Esophagus squamous epithelium (tissue), 4 donors: Measurements from ENCODE around the gene GRIN3B.

ENCODE experiments used
- POLR2A ChIP-seq, 4 donors: fragments of 450-650 bp; IDR thresholded peaks; one replicate each; pipeline ENCODE4 v1.6.1; 2017; ENCODE audit warnings: antibody characterized with exemption in 4 of 4, mild to moderate bottlenecking in 4 of 4, moderate library complexity in 3 of 4
- TF ChIP-seq, protein P1 (sequence below), 6 experiments: fragments of 450-650 bp in 4 of 6; fragments of 200-600 bp in 2 of 6; sonication (generic) in 2 of 6; IDR thresholded peaks; one replicate each; pipeline ENCODE4 v1.5.1; 2016 to 2019; ENCODE audit warnings: antibody characterized with exemption in 6 of 6, mild to moderate bottlenecking in 4 of 6, moderate library complexity in 4 of 6

DNA sequence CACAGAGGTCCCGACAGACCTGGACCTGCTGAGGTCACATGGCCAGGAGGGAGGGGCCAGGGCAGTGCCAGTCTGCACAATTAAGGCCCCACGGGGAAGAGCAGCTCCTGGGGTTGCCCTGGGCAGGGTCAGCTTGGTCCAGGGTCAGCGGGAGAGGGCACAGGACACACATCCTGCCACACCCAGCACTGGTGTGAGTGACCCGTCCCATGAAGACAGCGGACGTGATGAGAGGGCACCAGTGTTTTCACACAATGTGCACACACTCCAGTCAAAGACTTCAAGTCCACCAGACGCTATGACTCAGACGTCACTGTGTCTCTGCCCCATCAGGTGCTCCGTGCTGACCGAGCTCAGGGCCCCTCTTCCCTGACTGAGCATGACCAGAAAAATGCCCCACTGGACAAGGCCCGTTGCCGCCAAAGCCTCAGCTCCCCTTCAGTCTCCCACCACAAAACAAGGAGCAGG is 16.5 kb downstream of the GRIN3B start:
- TF ChIP-seq, protein P1, sequence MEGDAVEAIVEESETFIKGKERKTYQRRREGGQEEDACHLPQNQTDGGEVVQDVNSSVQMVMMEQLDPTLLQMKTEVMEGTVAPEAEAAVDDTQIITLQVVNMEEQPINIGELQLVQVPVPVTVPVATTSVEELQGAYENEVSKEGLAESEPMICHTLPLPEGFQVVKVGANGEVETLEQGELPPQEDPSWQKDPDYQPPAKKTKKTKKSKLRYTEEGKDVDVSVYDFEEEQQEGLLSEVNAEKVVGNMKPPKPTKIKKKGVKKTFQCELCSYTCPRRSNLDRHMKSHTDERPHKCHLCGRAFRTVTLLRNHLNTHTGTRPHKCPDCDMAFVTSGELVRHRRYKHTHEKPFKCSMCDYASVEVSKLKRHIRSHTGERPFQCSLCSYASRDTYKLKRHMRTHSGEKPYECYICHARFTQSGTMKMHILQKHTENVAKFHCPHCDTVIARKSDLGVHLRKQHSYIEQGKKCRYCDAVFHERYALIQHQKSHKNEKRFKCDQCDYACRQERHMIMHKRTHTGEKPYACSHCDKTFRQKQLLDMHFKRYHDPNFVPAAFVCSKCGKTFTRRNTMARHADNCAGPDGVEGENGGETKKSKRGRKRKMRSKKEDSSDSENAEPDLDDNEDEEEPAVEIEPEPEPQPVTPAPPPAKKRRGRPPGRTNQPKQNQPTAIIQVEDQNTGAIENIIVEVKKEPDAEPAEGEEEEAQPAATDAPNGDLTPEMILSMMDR (IDR thresholded peaks at IDR 0.05) = no peak
- no peak for TF ChIP-seq POLR2A (IDR thresholded peaks at IDR 0.05)
